PC-9 (cell line): ENCODE results near the gene ACSL5. TPM values are rescaled to one million over a fixed set of nuclear protein-coding genes. Genes with fewer than 3 reads are reported as not detected.

Experiments used
- BruUV-seq: library from RNA; stranded (reverse); fragments of 400-500 nt; replicated peaks from 2 replicates; lab custom pipeline; 2021; lab: Mats Ljungman, UMichigan
- CTCF ChIA-PET: fragments of 300-600 bp; sonication (Branson Sonifier 250); formaldehyde crosslinking; loops from one replicate; lab custom pipeline; 2022; ENCODE audit warnings: antibody characterized with exemption; lab: Charles Lee
- POLR2A ChIA-PET: fragments of 300-600 bp; sonication (Branson Sonifier 250); formaldehyde crosslinking; loops from one replicate; lab custom pipeline; 2022; ENCODE audit warnings: antibody characterized with exemption; ENCODE audit not compliant: unreplicated experiment; lab: Charles Lee
- DNase-seq, 2 experiments: peaks; one replicate each; pipeline versions ENCODE4 v3.0.0 to v3.0.0-alpha.2; 2015 to 2022; ENCODE audit warnings: mixed read lengths in 1 of 2
- H2AFZ ChIP-seq: fragments of 200-600 bp; sonication (generic); 2 replicates; pipeline ENCODE4 v1.8.1; 2017; ENCODE audit warnings: antibody characterized with exemption
- H3F3A ChIP-seq: fragments of 200-600 bp; sonication (generic); 2 replicates; pipeline ENCODE4 v1.8.1; 2017; ENCODE audit warnings: antibody characterized with exemption, mild to moderate bottlenecking, low read depth; ENCODE audit not compliant: insufficient read depth
- H3K27ac ChIP-seq: fragments of 200-600 bp; sonication (generic); 2 replicates; pipeline ENCODE4 v1.6.1; 2016; ENCODE audit warnings: mixed run types
- H3K27me3 ChIP-seq: fragments of 200-600 bp; sonication (generic); 2 replicates; pipeline ENCODE4 v1.6.1; 2016; ENCODE audit warnings: low read depth, mixed run types; ENCODE audit not compliant: insufficient read depth
- H3K36me3 ChIP-seq: fragments of 200-600 bp; sonication (generic); 2 replicates; pipeline ENCODE4 v1.6.1; 2016; ENCODE audit warnings: low read depth, mixed run types
- H3K4me1 ChIP-seq: fragments of 200-600 bp; sonication (generic); replicated peaks from 2 replicates; pipeline ENCODE4 v1.6.1; 2016; ENCODE audit warnings: mixed run types; ENCODE audit not compliant: insufficient read depth
- H3K4me2 ChIP-seq: fragments of 200-600 bp; sonication (generic); 2 replicates; pipeline ENCODE4 v1.6.1; 2017; ENCODE audit warnings: mixed run types
- H3K4me3 ChIP-seq: fragments of 200-600 bp; sonication (generic); 2 replicates; pipeline ENCODE4 v1.6.1; 2016; ENCODE audit warnings: mixed run types
- H3K79me2 ChIP-seq: fragments of 200-600 bp; sonication (generic); 2 replicates; pipeline ENCODE4 v1.6.1; 2017; ENCODE audit warnings: low read depth, mixed run types
- H3K9me2 ChIP-seq: fragments of 200-600 bp; sonication (generic); 2 replicates; pipeline ENCODE4 v1.8.1; 2017; ENCODE audit warnings: mild to moderate bottlenecking; ENCODE audit not compliant: insufficient read depth
- H3K9me3 ChIP-seq: fragments of 200-600 bp; sonication (generic); 2 replicates; pipeline ENCODE4 v1.8.1; 2016; ENCODE audit warnings: low read depth; ENCODE audit not compliant: insufficient read depth
- H4K20me1 ChIP-seq: fragments of 200-600 bp; sonication (generic); 2 replicates; pipeline ENCODE4 v1.8.1; 2017; ENCODE audit not compliant: insufficient read depth
- CTCF ChIP-seq: fragments of 200-600 bp; sonication (generic); conservative IDR thresholded peaks from 2 replicates; pipeline ENCODE4 v1.6.1; 2017; ENCODE audit warnings: mixed run types, antibody characterized with exemption, mild to moderate bottlenecking, moderate library complexity
- EZH2 ChIP-seq: fragments of 200-600 bp; sonication (generic); IDR thresholded peaks from 2 replicates; pipeline ENCODE4 v1.8.0; 2017; ENCODE audit warnings: antibody characterized with exemption, low read depth
- intact Hi-C: fragments of 100-400 bp; cut with micrococcal nuclease; formaldehyde crosslinking; loops from one replicate; pipeline ENCODE4 v1.10.0; 2022; ENCODE audit not compliant: unreplicated experiment
- total RNA-seq: library from RNA; stranded (reverse); gene quantifications from 2 replicates; pipeline ENCODE4 v1.2.3, GENCODE V29; 2021

The ACSL5 gene
- total RNA-seq, 1 experiment from 2014 or later: 21.4 TPM

- no peak overlapping the region for H3K4me3 ChIP-seq
- POLR2A ChIA-PET: no interaction called here
- H3F3A ChIP-seq: peaks cover 11% of the 10 kb centered on the region
- no peak for TF ChIP-seq EZH2
- no peak for TF ChIP-seq CTCF
- H3K9me2 ChIP-seq: no peaks in the 10 kb centered on the region
- no peaks in the 10 kb centered on the region for H3K9me3 ChIP-seq
- peaks cover 3% of the 10 kb centered on the region; the same call in 1 of the 2 replicates for H3K36me3 ChIP-seq
- no peaks in the 10 kb centered on the region for H4K20me1 ChIP-seq
- BruUV-seq: no TSS peak
- CTCF ChIA-PET: no interaction called here
- no peak overlapping the region for H2AFZ ChIP-seq
- H3K4me1 ChIP-seq: no peaks in the 10 kb centered on the region
- H3K27ac ChIP-seq: no peak overlapping the region
- no peaks in the 10 kb centered on the region for H3K27me3 ChIP-seq
- DNase-seq: no peak
- no peak overlapping the region for H3K4me2 ChIP-seq
- intact Hi-C loops: no loop called here
- no peaks in the 10 kb centered on the region for H3K79me2 ChIP-seq
These were observed 52.2 kb downstream of the ACSL5 start for GRCh38 chr10:112426111-112426510.

DNA sequence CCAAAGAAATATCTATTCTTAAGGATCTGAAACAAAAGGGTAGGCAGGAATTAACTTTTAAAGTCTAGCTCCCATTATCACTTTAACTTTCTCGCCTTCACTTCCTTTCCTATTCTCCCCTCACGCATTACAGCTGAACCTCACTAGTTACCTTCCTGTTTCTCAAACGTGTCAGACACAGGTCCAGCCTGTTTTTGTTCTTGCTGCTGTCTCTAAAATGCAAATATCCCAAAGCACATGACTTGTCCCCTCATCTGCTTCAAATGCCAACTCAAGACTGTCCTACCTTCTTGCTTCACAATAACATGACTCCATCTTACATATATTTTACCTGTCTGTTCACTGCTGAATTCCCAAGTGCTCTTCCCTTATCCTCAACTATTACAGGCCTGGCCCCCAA, 55.2 kb downstream of the ACSL5 start:
- peaks cover 3% of the 10 kb centered on the region; the same call in 1 of the 2 replicates for H3K36me3 ChIP-seq
- peaks cover 11% of the 10 kb centered on the region for H3F3A ChIP-seq
- no peaks in the 10 kb centered on the region for H3K9me3 ChIP-seq
- H3K4me3 ChIP-seq: no peak overlapping the region
- BruUV-seq: no TSS peak
- CTCF ChIA-PET: interaction anchor here (0.7 kb wide), 1 partner anchor 46 kb away, joined by 4 read pairs; no protein-coding TSS in a partner anchor
- no peaks in the 10 kb centered on the region for H3K9me2 ChIP-seq
- no peaks in the 10 kb centered on the region for H3K4me1 ChIP-seq
- POLR2A ChIA-PET: no interaction called here
- H3K27ac ChIP-seq: peak overlapping the region; percentile 6; the same call in 1 of the 2 replicates
- no peak overlapping the region for H3K4me2 ChIP-seq
- TF ChIP-seq EZH2: no peak
- no peak for TF ChIP-seq CTCF
- no peaks in the 10 kb centered on the region for H3K27me3 ChIP-seq
- H3K79me2 ChIP-seq: no peaks in the 10 kb centered on the region
- intact Hi-C loops: no loop called here
- no peak overlapping the region for H2AFZ ChIP-seq
- no peak for DNase-seq
- no peaks in the 10 kb centered on the region for H4K20me1 ChIP-seq

DNA sequence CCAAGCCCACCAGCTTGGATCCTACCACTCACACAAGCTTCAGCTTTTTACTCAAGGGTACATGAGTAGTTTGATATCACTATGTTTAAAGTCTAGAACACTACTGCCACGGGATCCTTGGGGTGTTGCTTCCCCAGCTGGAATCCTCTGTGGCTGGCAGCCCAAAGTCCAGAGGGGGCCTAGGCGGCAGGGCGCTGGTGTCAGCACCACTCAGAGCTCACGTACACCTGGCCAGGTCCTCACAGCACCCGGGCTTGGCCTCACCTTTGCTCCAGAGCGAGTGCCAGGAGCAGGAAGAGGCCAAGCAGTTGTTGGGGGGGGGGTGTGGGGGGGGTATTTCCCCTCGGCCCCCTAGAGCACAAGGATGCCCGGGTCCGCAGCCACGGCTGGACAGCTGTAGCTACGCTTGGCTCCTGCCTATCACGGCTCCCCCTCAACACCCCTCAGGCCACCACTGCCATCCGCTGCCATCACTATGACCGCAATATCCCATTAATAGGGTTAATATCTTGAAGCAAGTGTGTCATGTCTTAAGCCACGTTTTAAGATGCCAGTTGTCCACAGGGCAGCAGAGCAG, 55.8 kb downstream of the ACSL5 start:
- no peaks in the 10 kb centered on the region for H3K9me2 ChIP-seq
- no peaks in the 10 kb centered on the region for H3K27me3 ChIP-seq
- H3K4me1 ChIP-seq: no peaks in the 10 kb centered on the region
- TF ChIP-seq CTCF (no peak), EZH2 (no peak)
- no peak overlapping the region for H2AFZ ChIP-seq
- no peak for DNase-seq
- peaks cover 11% of the 10 kb centered on the region for H3F3A ChIP-seq
- H3K4me3 ChIP-seq: no peak overlapping the region
- no peaks in the 10 kb centered on the region for H4K20me1 ChIP-seq
- 0 out of 2 replicates have a peak, but pooled peaks cover 2% of the 10 kb centered on the region for H3K79me2 ChIP-seq
- H3K36me3 ChIP-seq: peaks cover 3% of the 10 kb centered on the region; the same call in 1 of the 2 replicates
- H3K9me3 ChIP-seq: no peaks in the 10 kb centered on the region
- no peak overlapping the region for H3K4me2 ChIP-seq
- ChIA-PET POLR2A (no interaction called here), CTCF (no interaction called here)
- no TSS peak for BruUV-seq
- H3K27ac ChIP-seq: peak overlapping the region; percentile 6; the same call in 1 of the 2 replicates
- intact Hi-C loops: loop anchor here (10.0 kb wide), 1 partner anchor 285 kb away; no protein-coding TSS in a partner anchor
